ENCODE measurements around the gene CLSTN2.

CLSTN2 gene

DNA sequence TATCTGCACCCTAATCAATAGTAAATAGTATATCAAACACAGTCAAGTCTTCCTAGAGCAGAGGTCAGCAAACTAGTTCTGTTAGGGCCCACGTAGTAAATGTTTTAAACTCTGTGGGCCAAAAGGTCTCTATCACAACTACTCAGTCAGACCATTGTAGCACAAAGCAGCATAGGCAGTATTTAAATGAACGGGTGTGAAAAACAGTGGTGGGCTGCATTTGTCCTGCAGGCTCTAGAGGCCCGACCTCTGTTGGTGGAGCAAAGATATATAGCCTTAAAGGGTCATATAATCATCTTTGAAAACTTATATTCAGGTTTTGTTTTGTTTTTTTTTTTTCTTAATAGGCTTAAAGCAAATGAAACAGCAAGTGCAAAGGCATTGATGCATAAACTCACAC, 416.5 kb downstream of the CLSTN2 start:
- no peak for DNase-seq

DNA sequence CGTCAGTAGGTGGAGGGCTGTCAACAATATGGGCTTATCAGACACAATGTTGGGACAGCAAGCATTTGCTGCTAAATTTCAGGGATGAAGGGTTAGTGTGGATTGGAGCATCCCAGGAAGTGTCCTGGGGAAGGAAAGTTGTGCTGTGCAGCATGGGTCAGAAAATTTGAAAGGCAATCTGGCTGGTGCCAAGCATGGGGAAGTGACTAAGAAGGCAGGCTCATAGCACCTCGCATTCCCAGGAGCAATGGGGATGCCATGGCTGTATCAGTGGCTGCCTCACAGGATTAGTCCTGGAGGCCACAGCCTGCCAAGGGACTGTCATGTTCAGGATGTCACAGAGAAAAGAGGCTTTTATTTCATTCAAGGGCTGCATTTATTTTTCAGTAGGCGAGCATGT, 420.5 kb downstream of the CLSTN2 start:
- no peak for DNase-seq

DNA sequence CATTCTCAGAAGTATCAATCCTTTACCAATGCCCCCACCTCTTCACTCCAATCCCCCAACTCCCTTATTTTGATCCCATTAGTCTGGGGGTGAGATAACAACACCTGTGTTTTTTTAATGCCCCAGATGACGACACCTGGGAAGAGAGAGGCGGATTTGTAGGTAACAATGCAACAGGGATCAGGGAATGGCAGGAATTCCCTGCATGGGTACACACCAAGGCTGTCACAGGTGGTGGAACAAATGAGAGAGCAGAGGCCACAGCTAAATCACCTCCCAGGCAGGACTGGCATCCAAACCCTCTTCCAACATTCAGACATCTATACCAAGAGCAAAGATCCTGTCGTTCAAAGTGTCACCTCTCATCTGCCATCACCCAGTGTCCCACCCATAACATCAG, 423.7 kb downstream of the CLSTN2 start:
- DNase-seq = no peak

DNA sequence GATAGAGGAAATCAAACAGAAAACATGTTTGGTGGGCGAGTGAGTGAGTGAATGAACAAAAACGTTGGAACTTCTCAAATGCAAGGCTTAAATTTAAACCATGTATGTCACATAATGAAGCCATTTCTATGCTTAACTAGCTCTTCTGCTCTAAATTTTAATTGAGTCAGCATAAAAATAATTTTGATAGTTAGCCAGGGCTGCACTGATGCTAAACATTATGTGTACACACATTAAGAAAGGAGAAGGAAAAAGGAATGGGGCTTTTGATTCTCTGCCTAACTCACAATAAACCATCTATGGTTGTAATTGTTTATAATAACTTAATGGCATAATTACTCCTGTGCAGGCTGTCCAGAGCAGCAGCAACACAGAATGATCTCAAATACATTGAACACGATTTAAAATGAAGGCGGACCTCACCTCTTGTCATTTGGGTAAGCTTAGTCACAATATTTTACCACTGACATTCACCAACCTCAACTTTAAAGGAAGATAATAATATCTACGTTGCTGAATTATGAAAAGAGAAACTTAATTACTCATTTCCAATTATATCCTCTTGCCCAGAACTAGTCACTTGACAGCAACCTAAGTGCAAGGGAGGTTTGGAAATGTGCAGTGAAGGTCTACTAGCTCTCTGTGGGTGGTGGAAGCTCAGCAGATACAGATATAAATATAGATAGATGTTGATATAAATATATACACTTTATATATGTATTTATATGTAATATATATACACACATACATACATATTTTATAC, 424.4 kb downstream of the CLSTN2 start:
- DNase-seq = no peak

DNA sequence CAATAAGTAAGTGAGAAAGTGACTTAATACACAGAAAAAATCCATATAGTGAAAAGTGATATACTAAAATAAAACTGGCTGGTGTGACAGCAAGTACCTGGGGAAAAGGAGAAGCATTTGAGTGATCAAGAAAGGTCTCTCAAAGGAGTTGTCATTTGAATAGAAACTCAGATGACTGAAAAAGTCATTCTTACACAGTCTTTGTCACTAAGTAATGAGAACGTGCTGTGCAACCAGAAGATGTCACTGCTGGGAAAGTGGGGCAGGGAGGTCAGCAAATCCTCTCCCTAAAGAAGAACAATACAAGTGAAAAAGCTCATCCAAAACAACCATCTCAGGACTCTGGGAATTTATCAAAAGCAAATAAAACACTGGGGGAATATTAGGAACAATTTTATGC, 425.3 kb downstream of the CLSTN2 start:
- no peak for DNase-seq

DNA sequence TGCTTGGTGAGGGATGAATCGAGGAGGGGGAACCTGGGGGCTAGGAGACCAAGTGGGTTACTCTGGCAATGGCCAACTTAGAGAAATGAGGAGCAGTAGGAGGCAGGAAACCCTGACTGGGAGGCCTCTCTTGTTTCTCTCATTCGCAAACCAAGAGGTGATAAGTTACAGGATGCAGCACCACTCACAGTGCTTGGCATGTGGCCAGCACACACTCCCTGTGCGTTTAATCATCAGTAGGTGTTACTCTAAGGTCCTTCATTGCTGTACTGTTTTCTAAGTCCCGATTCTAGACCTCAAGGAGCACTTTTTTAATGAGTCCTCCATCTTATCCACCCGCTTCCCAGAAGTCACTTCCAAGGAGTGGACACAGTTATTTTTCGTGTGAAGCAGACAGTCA, 428.8 kb downstream of the CLSTN2 start:
- no peak for DNase-seq

DNA sequence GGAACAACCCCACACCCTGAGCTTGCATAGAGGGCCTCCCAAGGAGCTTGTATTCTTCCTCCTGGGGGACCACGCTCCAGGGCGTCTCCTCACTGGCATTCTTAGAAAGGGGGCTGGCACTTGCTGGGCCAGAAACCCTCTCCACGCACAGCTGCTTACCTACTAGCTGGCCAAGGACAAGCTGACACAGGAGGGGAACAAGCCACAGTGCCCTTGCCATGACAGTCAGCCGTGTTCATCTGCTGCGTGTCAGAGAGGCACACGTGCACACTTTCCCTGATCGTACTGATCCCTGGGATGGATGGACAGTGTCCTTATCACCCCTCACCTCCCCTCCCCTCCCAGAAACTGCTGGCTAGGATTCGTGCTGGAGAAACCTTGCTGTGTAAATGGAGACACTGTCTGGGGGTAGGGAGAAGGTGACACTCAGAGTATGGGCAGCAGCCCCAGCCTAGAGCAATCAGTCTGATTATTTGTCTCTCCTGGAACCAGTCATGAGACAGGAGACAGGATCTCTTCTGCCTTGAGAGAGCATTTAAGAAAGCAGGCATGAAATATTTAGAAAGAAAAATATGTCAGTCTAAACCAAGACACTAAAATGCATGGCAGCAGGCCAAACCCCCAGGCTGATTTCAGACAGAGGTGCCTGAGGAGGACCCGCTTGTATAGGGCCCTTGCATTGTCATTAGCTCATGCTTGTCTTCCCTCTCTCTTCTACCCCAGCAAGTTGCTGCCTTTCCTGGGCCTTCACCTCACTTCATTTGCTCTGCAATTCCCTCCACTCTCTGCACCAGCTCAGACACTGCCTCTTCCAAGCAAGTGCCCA, 431.1 kb downstream of the CLSTN2 start:
- no peak for DNase-seq

DNA sequence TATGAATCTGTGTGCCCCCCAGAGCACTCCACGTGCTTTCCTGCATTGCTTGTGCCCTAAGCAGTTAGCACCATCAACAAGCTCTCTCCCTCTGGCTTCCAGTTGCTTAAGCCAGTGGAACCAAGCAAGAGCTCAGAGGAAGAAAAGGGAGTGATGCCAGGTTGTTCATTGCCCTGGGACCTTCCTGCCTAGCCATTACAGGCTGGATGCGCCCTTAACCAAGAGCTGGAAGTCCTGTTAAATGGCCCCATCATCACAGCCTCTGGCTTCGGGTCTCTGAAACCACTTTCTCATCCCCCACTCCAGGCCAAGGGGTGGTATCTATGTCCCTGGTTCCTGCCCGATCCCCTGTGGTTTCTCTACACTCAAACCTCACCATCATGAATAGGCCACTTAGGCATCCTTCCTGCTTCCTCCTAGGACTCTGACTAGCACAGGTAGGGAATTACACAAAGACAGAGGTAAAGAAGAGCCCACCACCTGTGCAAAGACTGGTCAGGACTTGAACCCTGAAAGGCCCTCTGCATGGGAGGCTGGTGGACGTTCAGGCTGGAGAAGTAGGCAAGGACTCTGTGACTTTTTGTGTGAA, 433.3 kb downstream of the CLSTN2 start:
- no peak for DNase-seq

DNA sequence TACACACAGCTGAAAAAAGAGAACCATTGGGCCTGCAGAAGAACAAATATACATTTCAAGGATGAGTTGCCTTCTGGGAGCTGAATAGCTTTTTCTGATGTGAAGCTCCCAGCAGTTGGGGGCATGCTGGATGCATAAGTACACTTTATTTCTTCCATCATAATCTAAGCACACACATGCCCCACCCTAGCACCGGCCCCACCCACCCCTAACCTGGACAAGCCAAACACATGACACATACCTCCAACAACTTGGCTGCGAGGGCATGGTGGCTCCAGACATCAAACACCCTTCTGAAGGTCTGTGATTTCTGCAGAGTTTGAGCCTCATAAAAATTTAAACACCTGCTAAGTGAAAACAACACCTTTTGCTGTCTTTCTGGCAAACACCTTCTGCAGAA, 435.7 kb downstream of the CLSTN2 start:
- DNase-seq = no peak

DNA sequence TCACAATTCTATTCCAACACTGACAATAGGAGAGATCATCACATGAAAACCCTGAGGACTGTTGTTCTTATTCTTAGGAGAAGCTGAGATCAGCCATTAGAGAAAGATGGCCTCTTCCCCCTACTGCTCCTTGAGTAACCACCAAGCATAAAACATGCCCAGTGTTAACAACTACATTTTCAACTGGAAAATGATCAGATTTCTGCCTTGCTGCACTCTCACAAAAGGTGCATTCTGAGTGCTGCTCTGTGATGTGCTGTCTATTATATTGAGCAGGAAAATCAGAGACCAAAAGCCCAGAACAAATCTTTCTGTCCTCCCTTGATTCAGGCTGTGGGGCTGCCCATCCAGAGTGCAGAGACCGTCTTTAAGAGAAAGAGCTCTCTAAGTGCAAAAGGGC, 438.2 kb downstream of the CLSTN2 start:
- DNase-seq = no peak

DNA sequence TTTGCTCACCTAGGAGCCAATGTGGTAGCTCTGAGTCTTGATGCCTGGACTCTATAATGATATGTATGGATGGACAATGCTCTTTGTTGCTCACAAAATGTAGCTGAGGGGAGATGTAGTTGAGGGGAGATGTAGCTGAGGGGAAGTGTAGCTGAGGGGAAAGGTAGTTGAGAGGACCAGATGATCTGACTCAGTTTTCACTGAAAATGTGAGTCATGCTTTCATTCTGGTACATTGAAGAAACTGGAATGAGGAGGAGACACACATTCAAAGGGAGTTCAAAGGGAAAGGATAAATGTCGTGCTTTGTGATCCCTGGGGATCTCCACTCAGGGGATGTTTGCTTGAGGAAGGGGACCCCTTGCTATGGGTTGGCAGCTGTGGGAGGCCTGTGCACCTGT, 440.0 kb downstream of the CLSTN2 start:
- no peak for DNase-seq

DNA sequence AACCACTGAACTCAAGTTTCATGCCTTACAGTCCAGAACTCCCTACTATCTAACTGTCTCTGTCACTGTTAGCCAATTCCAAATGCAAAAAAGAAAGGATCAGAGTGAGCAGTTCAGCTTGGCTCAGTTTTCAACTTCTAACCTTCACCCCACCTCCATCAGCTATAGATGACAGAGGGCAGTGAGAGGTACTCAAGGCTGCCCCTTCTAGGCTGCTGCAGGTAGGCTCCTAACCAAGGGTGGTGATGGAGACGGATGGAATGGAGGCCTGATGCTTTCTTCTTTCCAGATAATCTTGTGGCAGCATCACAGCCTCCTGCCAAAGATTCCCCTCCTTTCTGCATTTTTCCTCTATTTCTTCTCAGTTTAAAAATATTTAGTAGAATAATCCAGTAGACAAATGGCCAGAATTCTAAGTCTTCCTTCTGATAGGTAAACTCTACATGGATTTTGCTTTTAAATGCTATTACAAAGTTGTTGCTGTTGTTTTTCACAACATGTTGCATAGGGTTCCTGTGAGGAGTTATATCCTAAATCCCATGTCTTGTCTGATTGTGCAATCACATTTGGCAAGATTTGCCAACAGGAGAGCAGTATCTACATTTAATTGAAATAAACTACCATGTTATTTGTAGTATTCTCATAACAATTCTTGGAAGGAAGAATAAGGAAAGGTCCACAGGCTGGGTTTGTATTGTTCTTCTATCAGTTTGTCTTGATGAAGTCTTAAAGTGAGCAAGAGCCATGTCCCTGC, 441.3 kb downstream of the CLSTN2 start:
- no peak for DNase-seq

DNA sequence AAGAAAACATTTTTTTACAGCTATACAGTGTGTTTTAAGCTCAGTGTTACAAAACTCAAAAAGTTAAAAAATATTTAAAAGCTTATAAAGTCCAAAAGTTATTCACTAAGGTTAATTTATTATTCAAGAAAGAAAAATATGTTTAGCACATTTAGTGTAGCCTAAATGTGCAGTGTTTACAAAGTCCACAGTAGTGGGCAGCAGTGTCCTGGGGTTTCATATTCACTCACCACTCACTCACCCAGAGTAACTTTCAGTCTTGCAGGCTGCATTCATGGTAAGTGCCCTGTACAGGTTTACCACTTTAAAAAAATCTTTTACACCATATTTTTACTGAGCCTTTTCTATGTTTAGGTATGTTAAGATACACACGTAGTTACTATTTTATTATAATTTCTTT, 442.7 kb downstream of the CLSTN2 start:
- DNase-seq = no peak

DNA sequence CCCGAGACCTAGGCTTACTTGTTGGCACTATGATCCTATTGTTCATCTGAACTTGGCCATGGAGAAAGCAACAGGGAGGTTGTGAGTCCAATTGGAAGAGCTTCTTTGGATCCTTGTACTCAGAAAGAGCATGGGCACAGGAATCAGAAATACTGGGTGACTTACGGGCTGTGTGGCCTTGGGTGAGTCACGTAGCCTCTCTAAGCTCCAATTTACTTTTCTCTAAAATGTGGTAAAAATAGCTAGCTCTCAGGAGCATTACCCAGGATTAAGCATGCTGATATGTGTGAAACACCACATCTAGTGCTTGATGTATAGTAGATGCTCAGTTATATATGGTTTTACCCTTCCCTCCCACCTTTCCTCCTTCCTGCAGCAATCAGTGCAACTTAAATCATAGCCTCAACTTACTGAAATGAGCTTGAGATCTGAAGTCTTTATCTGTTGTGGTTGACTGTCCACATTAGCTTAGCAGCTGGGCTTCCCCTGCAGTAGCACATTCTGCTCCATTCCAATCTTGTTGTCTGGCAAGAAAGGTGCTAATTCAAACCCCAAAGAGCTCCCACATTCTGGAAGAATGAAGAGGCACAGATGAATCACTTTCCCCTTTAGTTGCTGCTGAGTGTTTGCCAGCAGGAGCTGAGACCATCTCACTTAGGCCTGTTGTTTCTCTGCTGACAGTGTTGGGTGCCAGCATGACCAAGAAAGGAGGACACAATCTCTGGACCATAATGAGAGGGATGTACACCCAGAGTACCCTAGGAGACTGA, 443.8 kb downstream of the CLSTN2 start:
- DNase-seq = no peak

DNA sequence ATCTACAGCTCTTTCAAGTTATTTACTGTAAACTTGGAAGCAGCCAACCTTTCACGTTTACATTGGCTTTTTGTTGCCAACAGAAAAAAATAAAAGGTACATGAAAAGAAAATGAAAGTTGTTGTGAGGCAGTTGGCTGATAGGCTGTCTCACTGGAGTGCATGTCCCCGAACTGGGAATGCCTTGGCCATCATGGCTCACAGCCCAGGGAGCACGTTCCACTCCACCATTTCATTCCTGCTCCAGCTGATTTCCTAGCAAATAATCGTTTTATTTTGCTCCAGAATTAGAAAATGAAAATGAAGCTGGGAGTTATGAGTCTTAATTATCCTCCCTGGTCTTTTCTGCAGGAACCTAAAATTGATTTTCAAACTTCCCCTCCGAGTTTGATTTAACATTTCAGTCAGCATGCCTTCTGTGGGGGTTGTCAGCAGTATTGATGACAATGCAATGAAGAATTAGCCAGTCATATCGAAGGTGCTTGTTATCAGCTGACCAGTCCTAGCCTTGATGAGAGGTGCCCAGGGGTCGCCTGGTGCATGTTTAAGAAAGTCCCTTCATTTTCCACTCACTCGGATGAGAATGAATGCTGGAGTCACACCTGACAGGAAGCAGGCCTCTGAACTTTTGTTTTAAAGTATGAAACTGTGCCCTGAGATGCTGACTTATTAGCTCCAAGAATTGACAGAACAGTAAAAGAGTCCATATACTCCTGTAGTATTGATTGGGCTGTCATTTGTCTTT, 449.2 kb downstream of the CLSTN2 start:
- no peak for DNase-seq

DNA sequence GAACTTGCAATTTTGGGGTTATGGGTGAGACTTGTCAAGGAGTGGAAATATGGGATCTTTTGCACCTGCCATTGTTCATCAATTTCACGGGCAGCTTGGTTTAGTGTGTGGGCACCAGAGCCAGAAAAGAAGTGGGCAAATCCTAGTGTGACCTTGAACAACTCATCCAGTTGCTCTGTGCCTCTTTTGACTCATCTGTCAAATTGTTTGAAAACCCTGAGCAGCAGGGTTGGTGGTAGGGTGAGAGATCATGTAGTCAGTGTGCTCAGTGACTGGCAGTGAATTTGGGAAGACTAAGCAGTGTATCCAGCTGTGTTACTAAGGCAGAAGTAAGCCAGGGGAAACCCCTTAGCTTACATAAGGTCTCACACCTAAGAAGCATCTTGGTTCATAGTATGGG, 449.9 kb downstream of the CLSTN2 start:
- DNase-seq = no peak

DNA sequence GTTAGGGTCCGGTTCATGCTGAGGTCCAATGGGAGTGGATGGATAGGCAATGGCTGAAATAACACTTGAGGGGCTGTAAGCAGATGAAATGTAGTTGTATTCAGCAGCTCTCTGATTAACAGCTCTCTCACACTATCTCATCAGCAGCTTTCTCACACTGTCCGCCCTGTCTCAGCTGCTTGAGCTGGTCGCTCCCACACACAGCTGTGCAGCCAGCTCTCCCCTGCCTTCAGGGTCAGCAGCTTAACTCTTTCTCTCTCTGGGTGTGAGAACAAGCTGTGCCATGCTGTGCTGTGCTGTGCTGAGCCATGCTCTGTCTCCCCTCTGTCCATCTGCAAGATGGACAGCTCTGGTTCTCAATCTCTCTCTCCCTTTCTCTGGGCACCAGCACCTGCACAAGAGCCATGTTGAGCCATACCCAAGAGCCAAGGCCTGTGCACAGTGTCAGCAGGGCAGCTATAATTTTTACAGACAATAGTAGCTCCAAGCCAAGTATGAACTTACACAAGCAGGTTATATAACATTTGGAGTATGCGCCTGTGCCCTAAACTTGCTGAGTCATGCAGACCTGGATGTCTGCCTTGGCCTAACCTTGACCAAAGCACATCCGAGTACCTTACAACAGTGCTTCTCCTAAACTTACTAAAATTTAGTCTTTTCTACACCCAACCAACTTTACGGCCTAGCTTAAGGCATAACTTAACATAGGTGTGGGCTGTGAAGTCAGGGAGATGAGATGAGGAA, 451.5 kb downstream of the CLSTN2 start:
- DNase-seq = no peak

DNA sequence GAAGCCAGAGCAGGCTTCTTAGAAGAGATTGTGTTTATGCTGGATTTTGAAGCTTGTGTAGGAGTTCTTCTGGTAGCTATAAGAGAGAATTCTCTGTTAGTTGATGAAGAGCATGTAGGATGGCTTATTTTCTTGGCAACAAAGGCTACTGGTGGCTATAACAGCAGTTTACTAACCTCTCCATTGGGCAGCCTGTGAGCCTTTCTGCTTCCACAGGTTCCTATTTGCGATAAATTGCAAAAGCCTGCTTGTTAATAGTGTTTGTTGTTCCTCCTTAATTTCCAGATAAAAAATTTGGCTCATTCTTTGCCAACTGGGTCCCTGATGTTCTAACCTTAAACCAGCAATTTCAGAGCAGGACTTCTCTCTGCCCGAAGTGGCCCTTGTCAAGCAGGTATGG, 452.3 kb downstream of the CLSTN2 start:
- no peak for DNase-seq

DNA sequence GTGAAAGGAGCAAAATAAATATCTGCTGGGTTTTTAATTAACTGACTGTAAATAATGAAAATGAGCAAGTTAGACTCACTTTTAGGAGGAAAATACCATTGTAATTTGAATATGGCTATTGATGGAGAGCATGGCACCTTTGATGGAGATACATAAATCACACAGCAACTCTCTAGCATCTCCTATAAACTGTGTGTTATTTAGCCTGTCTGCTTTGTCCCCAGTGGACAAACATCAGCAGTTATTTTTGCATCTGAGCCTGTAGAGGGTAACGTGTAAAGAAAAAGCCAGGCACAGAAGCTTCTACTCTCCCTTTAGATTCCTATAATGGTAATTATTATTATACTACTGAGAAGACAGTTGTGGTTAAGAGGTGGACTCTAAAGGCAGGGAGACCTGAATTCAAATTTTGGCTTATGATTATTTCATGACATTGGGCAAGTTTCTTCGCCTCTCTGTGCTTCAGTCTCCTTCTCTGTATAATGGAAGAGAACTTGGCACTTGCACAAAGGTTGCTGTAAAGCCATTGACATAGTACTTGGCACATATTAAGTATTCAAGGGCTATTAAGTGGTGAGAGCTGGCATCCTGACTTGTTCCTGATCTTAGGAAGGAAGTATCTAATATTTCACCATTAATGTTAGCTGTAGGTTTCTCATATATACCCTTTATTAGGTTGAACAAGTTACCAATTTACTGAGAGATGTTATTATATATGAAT, 453.4 kb downstream of the CLSTN2 start:
- no peak for DNase-seq

DNA sequence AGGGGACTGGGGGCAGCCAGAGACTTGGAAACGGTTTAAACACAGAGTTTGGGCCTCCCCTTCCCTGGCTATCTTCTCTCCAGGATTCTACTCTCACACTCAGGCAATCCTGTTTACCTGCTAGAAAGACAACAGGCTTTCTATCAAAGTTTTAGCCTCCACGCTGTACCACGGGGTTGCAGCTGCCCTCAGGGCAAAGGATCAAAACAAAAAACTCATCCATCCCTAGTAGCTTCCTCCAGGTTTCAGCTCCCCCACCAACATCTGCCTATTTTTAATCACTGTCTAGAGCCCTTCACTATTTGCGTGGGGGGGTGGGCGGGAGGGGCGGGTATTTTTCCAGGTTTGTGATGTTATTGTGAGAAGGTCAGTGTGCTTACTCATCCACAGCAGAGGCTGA, 456.1 kb downstream of the CLSTN2 start:
- no peak for DNase-seq
